Islet precursor cell (in vitro differentiated cells): ENCODE results near the gene STIP1.

ENCODE experiments used
- DNase-seq: peaks from one replicate; pipeline ENCODE4 v3.0.0-alpha.2; 2018

STIP1 gene

GRCh38 chr11:64185693-64186491 lies at the start of gene STIP1:
Gene STIP1 (plus strand): TSS chr11:64186171. CDS start chr11:64186262, 91 bp downstream.
- peak; percentile 100 for DNase-seq

- no peak for DNase-seq
Measured at GRCh38 chr11:64136765-64137441, 49.1 kb upstream of the STIP1 start.

GRCh38 chr11:64138398-64138797 lies 47.6 kb upstream of the STIP1 start:
- DNase-seq, result no peak

DNA sequence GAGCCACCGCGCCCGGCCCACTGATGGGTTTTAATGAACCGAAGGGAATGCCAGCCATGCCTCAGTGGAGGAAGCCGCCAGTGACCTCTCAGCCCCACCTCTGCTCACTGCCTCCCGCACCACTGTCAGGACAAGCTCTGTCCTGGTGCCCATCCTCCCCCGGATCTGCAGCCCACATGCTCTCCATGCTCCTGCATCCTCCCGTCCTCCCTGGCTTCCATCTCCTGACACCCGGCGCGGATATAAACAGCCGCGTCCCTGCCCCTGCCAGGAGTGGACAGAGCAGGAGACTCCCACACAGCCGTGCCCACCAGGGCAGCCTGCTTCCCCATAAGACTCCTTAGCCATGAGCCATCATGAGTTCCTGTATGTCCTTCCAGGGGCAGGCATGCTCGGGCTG lies 46.9 kb upstream of the STIP1 start:
- no peak for DNase-seq

- DNase-seq, result no peak
Measured at GRCh38 chr11:64140082-64140481, 45.9 kb upstream of the STIP1 start.

DNA sequence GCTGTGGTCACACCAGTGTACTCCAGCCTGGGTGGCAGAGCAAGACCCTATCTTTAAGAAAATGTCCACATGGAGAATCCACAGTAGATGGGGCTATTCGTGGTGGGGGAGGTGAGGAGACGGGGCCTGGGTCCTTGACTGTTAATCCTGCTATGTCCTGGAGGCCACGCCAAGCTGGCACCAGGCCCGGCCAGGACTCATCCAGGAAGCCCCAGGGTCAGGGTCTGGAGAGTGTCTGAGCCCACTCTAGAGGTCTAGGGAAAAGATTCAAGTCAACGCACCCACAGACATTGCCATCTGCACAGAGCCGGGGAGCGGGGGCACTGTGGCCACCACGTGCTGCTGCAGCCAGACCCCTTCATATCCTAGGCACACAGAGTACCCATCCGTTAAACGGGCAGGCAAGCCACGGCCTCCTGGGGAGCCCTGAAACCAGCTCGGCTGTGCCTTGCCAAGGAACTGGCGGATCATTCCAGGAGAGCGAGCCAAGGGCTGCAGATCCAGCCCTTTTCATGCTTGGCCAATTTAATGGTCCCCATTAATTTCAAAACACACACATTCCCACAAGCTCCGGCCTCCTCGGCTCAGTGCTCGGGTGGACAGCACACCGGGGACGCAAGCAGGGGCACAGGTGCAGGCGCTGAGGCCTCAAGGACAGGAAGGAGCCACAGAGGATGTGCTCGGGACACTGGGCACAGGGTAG lies 44.7 kb upstream of the STIP1 start:
- no peak for DNase-seq

GRCh38 chr11:64144587-64145472 lies 41.1 kb upstream of the STIP1 start:
- DNase-seq, result no peak

DNA sequence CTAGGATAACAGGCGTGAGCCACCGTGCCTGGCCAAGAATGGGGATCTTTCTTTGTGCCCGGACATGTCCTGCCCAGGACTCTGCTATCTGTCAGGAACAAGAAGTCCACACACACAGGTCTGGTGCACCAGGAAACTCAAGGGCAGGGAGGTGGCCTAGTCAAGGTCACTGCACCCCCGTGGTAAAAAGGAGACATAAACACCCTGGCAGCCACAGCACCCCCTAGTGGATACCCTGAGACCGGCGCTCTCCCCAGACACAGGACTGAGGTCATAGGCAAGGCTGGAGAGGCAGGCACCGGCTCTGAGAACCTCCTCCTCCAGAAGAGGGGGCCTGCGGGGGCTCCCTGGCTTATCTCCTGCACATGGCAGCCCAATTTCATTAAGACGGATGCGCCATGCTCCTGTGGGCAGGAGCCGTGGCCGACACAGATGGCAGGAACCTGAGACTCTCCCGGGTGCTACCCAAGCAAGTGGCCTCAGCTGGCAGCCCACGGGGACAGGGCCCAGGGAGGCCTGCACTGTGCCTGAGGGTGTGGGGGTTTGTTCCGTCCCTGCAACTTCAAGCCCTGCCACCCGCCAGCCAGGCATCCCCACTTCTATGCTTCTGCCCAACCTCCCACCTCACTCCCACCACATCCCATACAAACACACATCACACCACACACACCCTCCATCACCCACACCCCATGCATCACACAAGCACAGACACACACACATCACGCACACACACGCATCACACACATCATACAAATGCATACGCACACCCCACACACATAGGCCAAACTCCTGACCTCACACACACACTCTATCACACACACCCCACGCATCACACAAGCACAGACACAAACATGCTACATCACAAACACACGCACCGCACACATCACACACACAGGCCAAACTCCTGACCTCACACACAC lies 39.7 kb upstream of the STIP1 start:
- DNase-seq, result peak; percentile 77

- DNase-seq, result peak; percentile 80
Measured at GRCh38 chr11:64148226-64148916, 37.6 kb upstream of the STIP1 start.

DNA sequence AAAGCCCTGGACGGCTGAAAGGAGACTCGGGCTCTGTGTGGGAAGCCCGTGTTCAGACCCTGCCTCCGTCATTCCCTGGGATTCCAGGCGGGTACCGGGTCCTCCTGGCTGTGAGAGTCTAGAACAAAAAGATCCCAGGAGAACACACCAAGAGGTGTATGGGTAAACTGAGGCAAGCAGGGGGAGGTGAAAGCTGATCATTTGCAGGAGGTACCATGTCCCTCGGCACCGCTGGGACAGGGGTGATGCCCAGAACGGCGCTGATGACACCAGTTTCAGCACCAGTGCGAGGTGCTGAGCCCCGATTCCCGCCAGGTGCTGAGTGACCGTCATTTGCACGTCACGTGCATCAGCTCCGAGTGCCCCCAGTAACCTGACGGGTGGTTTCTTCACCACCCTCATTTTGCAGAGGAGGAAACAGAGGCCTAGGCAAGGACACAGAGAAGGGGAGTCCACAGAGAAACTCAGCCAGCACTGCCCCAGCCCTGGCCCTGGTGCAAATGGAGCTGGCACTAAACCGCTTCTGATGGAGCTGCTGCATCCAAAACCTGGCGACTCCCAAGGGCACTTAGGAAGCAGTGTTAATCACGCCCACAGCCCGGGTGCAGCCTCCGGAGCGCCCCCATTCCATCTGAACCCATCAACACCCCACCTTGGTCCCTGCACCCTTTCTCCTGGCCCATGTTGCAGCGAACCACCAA lies 36.9 kb upstream of the STIP1 start:
- DNase-seq, result no peak

- no peak for DNase-seq
Measured at GRCh38 chr11:64150051-64150450, 35.9 kb upstream of the STIP1 start.

DNA sequence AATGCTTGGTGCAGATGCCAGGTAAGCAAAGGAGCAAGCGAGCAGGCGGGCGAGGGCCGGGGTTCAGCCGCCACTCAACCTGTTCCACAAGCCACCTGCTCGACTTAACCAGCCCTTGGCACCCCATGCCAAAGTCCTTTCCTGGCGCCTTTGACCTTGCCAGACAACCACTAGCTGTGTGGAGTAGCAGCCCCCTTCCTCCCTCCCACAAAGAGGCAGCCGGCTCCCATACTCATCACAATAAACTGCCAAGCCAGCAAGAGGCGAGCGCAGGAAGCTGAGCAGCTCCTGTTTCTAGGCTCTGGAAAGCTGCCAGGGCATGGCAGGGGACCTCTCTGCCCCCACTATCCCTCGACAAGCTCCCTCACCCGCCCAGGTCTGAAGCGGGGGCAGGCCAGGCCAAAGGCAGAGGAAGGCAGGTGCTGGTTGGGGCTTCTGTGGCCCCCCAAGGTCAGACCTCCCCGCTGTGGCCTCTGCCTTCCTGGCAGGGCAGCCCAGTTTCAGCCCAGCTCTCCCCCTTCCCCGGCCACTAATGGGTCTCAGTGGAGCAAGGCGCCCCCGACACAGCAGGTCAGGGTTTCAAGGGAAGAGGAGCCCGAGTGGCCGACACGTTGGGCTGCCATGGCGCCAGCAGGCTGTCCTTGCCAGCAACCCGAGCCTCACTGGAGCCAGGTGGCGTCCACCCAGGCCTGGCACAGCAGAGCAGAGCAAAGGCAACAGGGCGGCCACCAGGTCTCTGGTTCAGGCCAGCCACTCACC lies 35.3 kb upstream of the STIP1 start:
- no peak for DNase-seq

GRCh38 chr11:64151337-64151736 lies 34.6 kb upstream of the STIP1 start:
- no peak for DNase-seq

DNA sequence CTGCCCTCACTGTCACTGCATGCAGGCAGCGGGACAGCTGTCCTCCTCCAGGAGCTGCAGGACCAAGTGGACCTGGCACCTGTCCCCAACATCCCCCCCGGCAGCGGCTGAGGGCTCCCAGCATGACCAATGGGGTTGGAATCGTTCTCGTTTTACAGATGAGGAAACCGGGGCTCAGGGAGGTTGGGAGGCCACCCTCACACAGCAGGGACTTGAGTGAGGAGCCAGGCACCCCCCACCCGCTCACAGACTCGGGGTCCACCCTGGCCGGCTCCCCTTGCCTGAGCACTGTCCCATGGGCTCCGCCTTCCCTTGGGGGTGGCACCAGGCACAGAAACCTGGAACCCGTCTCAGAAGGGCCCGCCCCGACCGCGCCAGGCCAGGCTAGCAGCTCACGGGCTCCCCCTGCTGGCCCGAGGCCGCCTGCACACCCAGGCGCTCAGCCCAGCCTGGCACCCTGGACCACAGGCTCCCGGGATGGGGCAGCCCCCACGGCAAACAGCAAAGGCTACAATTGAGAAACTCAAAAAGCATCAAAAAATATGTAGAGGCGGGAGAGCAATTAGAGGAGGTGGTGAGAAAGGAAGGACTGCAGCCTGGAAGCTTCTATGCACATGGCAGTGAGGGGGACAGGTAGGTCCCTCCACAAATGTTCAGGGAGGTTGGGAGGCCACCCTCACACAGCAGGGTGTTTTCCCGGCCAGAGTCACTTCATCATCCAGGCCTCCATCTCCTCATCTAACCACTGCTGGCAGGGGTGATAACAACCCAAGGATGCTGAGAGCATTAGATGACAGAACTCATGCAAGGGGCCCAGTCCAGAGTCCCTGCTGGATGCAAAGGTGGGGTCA lies 32.9 kb upstream of the STIP1 start:
- peak; percentile 79 for DNase-seq

DNA sequence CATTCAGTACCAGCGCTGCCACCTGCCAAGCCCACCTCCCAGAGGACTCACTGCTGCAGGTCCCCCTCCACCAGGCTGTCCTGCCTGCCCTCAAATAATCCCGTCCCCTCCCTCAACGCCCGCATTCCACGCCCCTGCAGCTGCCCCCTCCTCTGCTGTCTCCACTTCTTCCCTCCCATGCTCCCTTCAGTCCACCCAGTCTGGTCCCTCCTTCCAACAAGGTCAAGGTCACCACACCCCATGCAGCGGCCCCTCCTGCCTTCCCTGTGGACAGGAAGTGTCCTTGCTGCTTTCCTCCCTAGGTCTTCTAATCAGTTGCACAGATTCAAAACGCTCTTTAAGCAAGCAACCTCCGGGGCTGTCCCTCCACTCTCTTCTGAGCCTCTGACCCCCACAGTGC lies 32.2 kb upstream of the STIP1 start:
- no peak for DNase-seq

GRCh38 chr11:64156235-64157011 lies 29.5 kb upstream of the STIP1 start:
- no peak for DNase-seq

GRCh38 chr11:64157631-64158394 lies 28.2 kb upstream of the STIP1 start:
- no peak for DNase-seq
